ENCODE results near the gene AP5S1. TPM values are rescaled to one million over a fixed set of nuclear protein-coding genes. Genes with fewer than 3 reads are reported as not detected.
A peak's percentile ranks its signal among the peaks of the same experiment; 100 is the strongest.

Gene AP5S1
- total and polyA plus RNA-seq, 2 of the 13 experiments (the other 11 are each of a cell fraction or from before 2014, with no cell fraction given), result 7.9 to 23.2 TPM

DNA sequence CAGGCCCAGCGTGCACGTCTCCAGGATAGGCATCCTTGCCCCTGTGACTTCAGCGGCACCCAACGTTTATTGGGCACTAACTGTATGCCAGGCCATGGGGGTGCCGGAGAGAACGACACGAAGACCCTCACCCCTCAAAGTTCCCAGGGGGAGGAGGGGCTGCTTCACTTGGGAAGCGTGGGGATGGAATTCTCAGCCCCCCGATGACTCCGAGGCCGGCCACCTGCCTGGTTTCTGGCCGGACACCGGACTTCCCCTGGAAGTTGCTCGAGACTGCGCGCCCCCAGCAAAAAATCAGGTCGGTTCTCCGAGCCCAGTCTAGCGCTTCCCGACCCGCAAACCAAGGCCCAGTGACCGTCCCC, 26.0 kb downstream of the AP5S1 start (continued):
- TF ChIP-seq, protein P1, sequence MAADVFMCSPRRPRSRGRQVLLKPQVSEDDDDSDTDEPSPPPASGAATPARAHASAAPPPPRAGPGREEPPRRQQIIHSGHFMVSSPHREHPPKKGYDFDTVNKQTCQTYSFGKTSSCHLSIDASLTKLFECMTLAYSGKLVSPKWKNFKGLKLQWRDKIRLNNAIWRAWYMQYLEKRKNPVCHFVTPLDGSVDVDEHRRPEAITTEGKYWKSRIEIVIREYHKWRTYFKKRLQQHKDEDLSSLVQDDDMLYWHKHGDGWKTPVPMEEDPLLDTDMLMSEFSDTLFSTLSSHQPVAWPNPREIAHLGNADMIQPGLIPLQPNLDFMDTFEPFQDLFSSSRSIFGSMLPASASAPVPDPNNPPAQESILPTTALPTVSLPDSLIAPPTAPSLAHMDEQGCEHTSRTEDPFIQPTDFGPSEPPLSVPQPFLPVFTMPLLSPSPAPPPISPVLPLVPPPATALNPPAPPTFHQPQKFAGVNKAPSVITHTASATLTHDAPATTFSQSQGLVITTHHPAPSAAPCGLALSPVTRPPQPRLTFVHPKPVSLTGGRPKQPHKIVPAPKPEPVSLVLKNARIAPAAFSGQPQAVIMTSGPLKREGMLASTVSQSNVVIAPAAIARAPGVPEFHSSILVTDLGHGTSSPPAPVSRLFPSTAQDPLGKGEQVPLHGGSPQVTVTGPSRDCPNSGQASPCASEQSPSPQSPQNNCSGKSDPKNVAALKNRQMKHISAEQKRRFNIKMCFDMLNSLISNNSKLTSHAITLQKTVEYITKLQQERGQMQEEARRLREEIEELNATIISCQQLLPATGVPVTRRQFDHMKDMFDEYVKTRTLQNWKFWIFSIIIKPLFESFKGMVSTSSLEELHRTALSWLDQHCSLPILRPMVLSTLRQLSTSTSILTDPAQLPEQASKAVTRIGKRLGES (CRISPR knock-in tag; IDR thresholded peaks at IDR 0.05; ENCODE audit: borderline replicate concordance), result no peak
- TF ChIP-seq, protein P2, sequence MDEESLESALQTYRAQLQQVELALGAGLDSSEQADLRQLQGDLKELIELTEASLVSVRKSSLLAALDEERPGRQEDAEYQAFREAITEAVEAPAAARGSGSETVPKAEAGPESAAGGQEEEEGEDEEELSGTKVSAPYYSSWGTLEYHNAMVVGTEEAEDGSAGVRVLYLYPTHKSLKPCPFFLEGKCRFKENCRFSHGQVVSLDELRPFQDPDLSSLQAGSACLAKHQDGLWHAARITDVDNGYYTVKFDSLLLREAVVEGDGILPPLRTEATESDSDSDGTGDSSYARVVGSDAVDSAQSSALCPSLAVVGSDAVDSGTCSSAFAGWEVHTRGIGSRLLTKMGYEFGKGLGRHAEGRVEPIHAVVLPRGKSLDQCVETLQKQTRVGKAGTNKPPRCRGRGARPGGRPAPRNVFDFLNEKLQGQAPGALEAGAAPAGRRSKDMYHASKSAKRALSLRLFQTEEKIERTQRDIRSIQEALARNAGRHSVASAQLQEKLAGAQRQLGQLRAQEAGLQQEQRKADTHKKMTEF (CRISPR knock-in tag; IDR thresholded peaks at IDR 0.05), result no peak
- peak; percentile 3; the same call in 1 of the 2 replicates for TF ChIP-seq CC2D1A (CRISPR knock-in tag; IDR thresholded peaks at IDR 0.05)
- peak; percentile 35; the same call in 1 of the 2 replicates for TF ChIP-seq ISL2 (CRISPR knock-in tag; IDR thresholded peaks at IDR 0.05)
- peak; percentile 20; the same call in 1 of the 2 replicates for TF ChIP-seq ZNF850 (CRISPR knock-in tag; conservative IDR thresholded peaks at IDR 0.05)
- no peak for TF ChIP-seq ZNF720 (CRISPR knock-in tag; IDR thresholded peaks at IDR 0.05)
- no peak for TF ChIP-seq PHF20 (CRISPR knock-in tag; IDR thresholded peaks at IDR 0.05)
- TF ChIP-seq, protein P3, sequence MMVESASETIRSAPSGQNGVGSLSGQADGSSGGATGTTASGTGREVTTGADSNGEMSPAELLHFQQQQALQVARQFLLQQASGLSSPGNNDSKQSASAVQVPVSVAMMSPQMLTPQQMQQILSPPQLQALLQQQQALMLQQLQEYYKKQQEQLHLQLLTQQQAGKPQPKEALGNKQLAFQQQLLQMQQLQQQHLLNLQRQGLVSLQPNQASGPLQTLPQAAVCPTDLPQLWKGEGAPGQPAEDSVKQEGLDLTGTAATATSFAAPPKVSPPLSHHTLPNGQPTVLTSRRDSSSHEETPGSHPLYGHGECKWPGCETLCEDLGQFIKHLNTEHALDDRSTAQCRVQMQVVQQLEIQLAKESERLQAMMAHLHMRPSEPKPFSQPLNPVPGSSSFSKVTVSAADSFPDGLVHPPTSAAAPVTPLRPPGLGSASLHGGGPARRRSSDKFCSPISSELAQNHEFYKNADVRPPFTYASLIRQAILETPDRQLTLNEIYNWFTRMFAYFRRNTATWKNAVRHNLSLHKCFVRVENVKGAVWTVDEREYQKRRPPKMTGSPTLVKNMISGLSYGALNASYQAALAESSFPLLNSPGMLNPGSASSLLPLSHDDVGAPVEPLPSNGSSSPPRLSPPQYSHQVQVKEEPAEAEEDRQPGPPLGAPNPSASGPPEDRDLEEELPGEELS (CRISPR knock-in tag; IDR thresholded peaks at IDR 0.05), result peak; percentile 30; the same call in 1 of the 2 replicates
- TF ChIP-seq ZNF563 (CRISPR knock-in tag; IDR thresholded peaks at IDR 0.05), result peak; percentile 30; the same call in 1 of the 2 replicates
- TF ChIP-seq FOXM1 (CRISPR knock-in tag; IDR thresholded peaks at IDR 0.05), result no peak
- peak; percentile 23; the same call in 1 of the 2 replicates for TF ChIP-seq ZNF431 (CRISPR knock-in tag; IDR thresholded peaks at IDR 0.05; ENCODE audit: borderline replicate concordance, low read depth)
- TF ChIP-seq PRPF4 (IDR thresholded peaks at IDR 0.05; ENCODE audit: low read depth, low read length, poor library complexity, severe bottlenecking), result no peak
- no peak; the same call in 1 of the 2 replicates for TF ChIP-seq HCFC1 (IDR thresholded peaks at IDR 0.05; ENCODE audit: low read depth, low read length)
- TF ChIP-seq ZNF468 (CRISPR knock-in tag; IDR thresholded peaks at IDR 0.05), result no peak
- TF ChIP-seq, protein P4, sequence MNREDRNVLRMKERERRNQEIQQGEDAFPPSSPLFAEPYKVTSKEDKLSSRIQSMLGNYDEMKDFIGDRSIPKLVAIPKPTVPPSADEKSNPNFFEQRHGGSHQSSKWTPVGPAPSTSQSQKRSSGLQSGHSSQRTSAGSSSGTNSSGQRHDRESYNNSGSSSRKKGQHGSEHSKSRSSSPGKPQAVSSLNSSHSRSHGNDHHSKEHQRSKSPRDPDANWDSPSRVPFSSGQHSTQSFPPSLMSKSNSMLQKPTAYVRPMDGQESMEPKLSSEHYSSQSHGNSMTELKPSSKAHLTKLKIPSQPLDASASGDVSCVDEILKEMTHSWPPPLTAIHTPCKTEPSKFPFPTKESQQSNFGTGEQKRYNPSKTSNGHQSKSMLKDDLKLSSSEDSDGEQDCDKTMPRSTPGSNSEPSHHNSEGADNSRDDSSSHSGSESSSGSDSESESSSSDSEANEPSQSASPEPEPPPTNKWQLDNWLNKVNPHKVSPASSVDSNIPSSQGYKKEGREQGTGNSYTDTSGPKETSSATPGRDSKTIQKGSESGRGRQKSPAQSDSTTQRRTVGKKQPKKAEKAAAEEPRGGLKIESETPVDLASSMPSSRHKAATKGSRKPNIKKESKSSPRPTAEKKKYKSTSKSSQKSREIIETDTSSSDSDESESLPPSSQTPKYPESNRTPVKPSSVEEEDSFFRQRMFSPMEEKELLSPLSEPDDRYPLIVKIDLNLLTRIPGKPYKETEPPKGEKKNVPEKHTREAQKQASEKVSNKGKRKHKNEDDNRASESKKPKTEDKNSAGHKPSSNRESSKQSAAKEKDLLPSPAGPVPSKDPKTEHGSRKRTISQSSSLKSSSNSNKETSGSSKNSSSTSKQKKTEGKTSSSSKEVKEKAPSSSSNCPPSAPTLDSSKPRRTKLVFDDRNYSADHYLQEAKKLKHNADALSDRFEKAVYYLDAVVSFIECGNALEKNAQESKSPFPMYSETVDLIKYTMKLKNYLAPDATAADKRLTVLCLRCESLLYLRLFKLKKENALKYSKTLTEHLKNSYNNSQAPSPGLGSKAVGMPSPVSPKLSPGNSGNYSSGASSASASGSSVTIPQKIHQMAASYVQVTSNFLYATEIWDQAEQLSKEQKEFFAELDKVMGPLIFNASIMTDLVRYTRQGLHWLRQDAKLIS (CRISPR knock-in tag; IDR thresholded peaks at IDR 0.05), result no peak; the same call in 1 of the 2 replicates
- TF ChIP-seq MBD4 (IDR thresholded peaks at IDR 0.05; ENCODE audit: borderline replicate concordance, low read length), result no peak
- TF ChIP-seq RARA (CRISPR knock-in tag; IDR thresholded peaks at IDR 0.05), result no peak
- TF ChIP-seq, protein P5, sequence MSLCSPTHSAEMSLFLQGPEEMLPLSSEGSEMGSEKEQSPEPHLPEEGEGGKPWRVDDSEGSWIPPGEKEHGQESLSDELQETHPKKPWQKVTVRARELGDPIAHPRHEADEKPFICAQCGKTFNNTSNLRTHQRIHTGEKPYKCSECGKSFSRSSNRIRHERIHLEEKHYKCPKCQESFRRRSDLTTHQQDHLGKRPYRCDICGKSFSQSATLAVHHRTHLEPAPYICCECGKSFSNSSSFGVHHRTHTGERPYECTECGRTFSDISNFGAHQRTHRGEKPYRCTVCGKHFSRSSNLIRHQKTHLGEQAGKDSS (CRISPR knock-in tag; IDR thresholded peaks at IDR 0.05; ENCODE audit: borderline replicate concordance, low read depth), result no peak; the same call in 1 of the 2 replicates
- TF ChIP-seq ZNF615 (CRISPR knock-in tag; IDR thresholded peaks at IDR 0.05; ENCODE audit: borderline replicate concordance), result no peak

All from HepG2 (cell line).